Epithelial cell of proximal tubule (primary cell): ENCODE data around the gene SLC25A22. TPM values are rescaled to one million over a fixed set of nuclear protein-coding genes. Genes with fewer than 3 reads are reported as not detected.
A peak's percentile ranks its signal among the peaks of the same experiment; 100 is the strongest.

Experiments
- DNase-seq: peaks from one replicate; pipeline ENCODE4 v3.0.0-alpha.2; 2011; ENCODE audit warnings: low read depth
- H3K4me3 ChIP-seq: 2 replicates; pipeline ENCODE4 v1.5.1; 2011; ENCODE audit warnings: low read depth, mild to moderate bottlenecking, low read length
- total RNA-seq: library from RNA; depleted of rRNA; stranded (reverse); fragments of >200 nt; gene quantifications from 2 replicates; pipeline ENCODE4 v1.2.3, GENCODE V29; 2015
- TF ChIP-seq, protein P1 (sequence below): conservative IDR thresholded peaks from 2 replicates; pipeline ENCODE4 v1.5.1; 2012; ENCODE audit warnings: low read depth, mild to moderate bottlenecking, low read length

SLC25A22 gene
- total RNA-seq, 1 donor from 2014 or later, result 20.1 TPM

DNA sequence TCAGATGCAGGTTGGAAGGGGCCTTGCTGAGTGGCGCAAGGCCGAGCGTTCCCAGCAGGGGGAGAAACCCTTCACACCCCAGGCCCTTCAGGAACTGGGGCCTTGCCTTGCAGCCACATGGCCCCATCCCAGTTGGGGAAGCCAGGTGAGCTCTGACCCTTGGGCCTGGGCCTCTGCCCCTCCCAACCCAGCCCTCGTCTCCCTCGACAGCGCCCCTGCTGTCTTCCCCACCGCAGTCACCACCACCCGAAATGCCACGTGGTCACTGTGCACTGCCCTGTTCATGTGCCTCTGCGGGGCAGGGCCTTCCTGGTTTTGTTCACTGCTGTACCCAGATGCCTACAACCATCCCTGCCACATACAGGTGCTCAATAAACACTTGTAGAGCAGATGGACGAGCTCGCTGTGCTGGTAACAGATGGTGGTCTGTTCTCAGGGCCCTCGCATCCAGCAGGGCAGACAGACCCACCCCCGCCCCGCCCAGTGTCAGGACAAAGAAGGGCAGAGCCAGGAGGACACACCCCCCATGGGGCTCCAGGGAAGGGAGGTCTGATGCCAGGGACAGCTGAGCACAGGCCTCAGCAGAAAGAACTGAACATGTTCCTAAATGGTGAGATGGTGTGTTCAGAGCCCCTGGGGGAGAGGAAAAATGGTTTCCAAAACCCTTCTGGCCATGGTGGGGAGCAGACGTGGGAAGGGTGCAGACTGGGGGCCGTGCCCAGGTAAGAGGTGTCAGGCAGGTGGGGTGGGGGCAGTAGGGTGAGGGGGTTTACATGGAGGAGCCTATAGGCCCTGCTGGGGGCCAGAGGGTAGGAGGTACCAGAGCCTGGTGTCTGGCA lies 40.6 kb upstream of the SLC25A22 start:
- DNase-seq, result no peak
- TF ChIP-seq, protein P1, sequence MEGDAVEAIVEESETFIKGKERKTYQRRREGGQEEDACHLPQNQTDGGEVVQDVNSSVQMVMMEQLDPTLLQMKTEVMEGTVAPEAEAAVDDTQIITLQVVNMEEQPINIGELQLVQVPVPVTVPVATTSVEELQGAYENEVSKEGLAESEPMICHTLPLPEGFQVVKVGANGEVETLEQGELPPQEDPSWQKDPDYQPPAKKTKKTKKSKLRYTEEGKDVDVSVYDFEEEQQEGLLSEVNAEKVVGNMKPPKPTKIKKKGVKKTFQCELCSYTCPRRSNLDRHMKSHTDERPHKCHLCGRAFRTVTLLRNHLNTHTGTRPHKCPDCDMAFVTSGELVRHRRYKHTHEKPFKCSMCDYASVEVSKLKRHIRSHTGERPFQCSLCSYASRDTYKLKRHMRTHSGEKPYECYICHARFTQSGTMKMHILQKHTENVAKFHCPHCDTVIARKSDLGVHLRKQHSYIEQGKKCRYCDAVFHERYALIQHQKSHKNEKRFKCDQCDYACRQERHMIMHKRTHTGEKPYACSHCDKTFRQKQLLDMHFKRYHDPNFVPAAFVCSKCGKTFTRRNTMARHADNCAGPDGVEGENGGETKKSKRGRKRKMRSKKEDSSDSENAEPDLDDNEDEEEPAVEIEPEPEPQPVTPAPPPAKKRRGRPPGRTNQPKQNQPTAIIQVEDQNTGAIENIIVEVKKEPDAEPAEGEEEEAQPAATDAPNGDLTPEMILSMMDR, result peak; percentile 25

DNA sequence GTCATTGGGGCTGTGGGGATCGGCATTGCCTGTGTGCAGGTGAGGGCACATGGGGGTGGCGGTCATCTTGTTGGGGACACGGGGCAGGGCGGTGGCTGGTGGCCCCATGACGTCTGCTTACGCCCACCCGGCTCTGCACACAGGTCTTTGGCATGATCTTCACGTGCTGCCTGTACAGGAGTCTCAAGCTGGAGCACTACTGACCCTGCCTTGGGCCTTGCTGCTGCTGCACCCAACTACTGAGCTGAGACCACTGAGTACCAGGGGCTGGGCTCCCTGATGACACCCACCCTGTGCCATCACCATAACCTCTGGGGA lies 39.9 kb upstream of the SLC25A22 start:
- TF ChIP-seq, protein P1, result no peak
- no peak overlapping the region for H3K4me3 ChIP-seq
- no peak for DNase-seq

More for the DNA sequence above, 40.6 kb upstream of the SLC25A22 start:
- H3K4me3 ChIP-seq, result no peak overlapping the region

DNA sequence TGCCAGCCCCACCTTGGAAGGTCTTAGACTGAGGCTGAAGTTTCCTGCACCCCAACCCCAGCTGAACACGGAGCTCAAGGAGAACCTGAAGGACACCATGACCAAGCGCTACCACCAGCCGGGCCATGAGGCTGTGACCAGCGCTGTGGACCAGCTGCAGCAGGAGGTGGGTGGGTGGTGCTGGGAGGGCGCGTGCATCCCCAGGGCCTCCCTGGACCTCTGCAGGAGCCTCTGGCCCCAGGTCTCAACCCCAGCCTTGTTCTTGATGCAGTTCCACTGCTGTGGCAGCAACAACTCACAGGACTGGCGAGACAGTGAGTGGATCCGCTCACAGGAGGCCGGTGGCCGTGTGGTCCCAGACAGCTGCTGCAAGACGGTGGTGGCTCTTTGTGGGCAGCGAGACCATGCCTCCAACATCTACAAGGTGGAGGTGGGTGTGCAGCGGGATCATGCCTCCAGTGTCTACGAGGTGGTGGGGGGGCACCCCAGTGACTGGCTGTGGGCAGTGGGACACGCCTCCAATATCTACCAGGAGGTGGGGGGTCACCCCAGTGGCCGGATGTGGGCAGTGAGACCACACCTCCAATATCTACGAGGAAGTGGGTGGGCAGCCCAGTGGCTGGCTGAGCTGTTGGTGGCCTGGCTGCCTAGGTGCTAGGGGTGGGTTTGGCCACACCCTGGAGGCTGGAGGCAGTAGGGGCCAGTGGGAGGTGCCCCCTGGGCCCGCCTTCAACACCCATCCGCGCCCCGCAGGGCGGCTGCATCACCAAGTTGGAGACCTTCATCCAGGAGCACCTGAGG lies 39.3 kb upstream of the SLC25A22 start:
- TF ChIP-seq, protein P1, result no peak
- DNase-seq, result no peak
- no peak overlapping the region for H3K4me3 ChIP-seq

DNA sequence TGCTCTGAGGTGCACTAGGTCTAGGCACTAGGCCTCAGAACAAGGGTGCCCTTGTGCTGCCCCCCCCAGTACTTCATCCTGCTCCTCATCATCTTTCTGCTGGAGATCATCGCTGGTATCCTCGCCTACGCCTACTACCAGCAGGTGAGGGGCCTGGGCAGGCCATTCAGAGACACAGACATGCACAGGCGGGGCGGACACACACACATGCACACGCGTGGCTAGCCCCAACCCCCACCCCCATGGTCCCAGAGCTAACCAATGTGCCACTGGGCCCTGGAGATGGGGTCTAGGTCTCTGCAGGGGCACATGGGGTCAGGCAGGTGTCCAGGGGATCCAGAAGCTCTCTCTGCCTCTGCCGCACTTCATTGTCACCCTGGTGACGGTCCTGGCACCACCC lies 38.6 kb upstream of the SLC25A22 start:
- TF ChIP-seq, protein P1, result no peak
- no peak for DNase-seq
- H3K4me3 ChIP-seq, result no peak overlapping the region

DNA sequence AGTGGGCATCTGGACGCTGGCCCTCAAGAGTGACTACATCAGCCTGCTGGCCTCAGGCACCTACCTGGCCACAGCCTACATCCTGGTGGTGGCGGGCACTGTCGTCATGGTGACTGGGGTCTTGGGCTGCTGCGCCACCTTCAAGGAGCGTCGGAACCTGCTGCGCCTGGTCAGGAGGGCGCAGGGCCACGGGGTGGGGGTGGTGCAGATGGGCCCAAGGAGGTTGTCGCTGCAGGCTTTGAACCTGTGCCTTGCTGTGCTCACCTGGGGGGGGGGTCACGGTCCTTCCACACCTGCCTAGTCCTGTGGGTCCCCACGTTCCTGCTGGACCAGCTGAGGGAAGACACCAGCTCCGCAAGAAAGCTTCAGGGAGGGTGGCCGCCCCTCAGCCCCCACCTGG lies 38.2 kb upstream of the SLC25A22 start:
- no peak overlapping the region for H3K4me3 ChIP-seq
- no peak for DNase-seq

DNA sequence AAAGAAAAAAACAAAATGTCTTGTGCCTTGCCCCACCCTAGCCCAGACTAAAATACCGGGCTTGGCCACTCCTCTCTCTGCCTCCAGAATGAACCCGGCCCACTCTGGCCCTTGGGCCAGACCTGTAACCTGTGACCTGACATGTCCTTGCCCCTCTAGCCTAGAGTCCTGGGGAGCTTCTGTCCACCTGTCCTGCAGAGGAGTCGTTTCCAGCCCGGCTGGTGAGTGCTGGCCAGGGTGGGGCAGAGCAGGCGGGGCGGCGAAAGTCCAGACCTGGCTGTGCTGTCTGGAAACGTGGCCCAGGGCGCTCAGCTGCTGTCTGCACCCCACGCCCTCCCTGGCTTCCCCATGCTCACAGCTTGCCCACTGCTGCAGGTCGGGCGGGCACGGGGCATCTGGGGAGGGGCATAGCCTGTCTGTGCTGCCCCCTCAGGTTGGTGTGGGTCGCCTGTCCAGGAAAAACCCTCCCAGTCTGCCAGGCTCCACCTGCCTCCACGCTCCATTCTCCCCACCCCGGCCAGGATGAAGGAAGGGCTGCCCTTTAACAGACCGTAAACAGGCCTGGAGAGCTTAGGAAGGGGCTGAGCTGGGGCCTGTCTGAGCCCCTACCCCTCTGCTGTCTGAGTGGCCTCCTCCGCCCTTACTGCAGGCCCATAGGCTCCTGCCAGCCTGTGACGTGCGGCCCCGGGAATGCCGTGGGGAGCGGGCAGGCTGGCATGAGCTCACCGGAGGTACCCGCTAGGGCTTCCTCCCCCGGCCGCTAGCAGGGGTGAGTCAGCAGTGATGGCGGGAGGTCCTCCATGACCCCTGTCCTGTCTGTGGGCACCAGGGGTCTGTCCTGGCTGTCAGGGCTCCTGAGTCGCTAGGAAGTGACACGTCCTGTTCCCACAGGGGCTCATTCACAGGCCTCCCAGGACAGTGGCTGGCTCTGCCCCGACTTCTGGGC lies 36.6 kb upstream of the SLC25A22 start:
- TF ChIP-seq, protein P1, result no peak
- H3K4me3 ChIP-seq, result peak overlapping the region; percentile 72
- no peak for DNase-seq

More for the DNA sequence above, 38.2 kb upstream of the SLC25A22 start:
- TF ChIP-seq, protein P1, result no peak
